ENCODE measurements around the gene FDPS. TPM values are rescaled to one million over a fixed set of nuclear protein-coding genes. Genes with fewer than 3 reads are reported as not detected.

FDPS gene
- total RNA-seq, 1 experiment from 2014 or later: 264 TPM

- ChIA-PET POLR2A (interaction anchor here (0.5 to 6.6 kb wide), 21 partner anchors 10 to 860 kb away, joined by 3 to 98 read pairs (median 5); partner anchors contain the start of genes ASH1L, CLK2, FDPS and HCN3), CTCF (interaction anchor here (0.6 to 5.5 kb wide), 6 partner anchors 10 to 1321 kb away, joined by 3 to 150 read pairs (median 5); partner anchors contain the start of gene CLK2)
- Mint-ChIP-seq H3K36me3 (ENCODE audit: insufficient read depth, unreplicated experiment) (peaks cover 94% of the 10 kb centered on the region), H3K4me1 (ENCODE audit: insufficient read depth, unreplicated experiment) (peaks cover 18% of the 10 kb centered on the region), H3K27ac (ENCODE audit: low read depth, unreplicated experiment) (peak within 1 kb of the TSS; percentile 96), H3K4me3 (ENCODE audit: unreplicated experiment) (peak within 1 kb of the TSS; percentile 98), H3K27me3 (ENCODE audit: insufficient read depth, unreplicated experiment) (no peaks in the 10 kb centered on the region), H3K9me3 (ENCODE audit: unreplicated experiment) (no peaks in the 10 kb centered on the region)
- no peak for TF ChIP-seq CTCF (IDR thresholded peaks at IDR 0.05; ENCODE audit: unreplicated experiment)
- intact Hi-C loops (cut with micrococcal nuclease): loop anchor here (5.0 kb wide), 1 partner anchor 55 kb away; the partner anchor contains the start of genes MTX1 and THBS3
- TSS peak; percentile 42 for BruUV-seq (replicated peaks)
- peak; percentile 100 for DNase-seq (ENCODE audit: unreplicated experiment)
Measured at GRCh38 chr1:155261852-155262673, 46.6 kb upstream of the FDPS start, which contains the start of gene SCAMP3. Gene SCAMP3, minus strand, starts transcription at chr1:155262360. Its CDS starts 209 bp downstream, at chr1:155262151.

GRCh38 chr1:155263067-155263466 lies 45.6 kb upstream of the FDPS start:
- peak overlapping the region; percentile 98 for H3K4me3 Mint-ChIP-seq (ENCODE audit: unreplicated experiment)
- TF ChIP-seq CTCF (IDR thresholded peaks at IDR 0.05; ENCODE audit: unreplicated experiment): no peak

GRCh38 chr1:155266553-155266952 lies 42.1 kb upstream of the FDPS start:
- Mint-ChIP-seq H3K27me3 (ENCODE audit: insufficient read depth, unreplicated experiment) (no peaks in the 10 kb centered on the region), H3K9me3 (ENCODE audit: unreplicated experiment) (no peaks in the 10 kb centered on the region), H3K36me3 (ENCODE audit: insufficient read depth, unreplicated experiment) (peaks cover 93% of the 10 kb centered on the region), H3K4me3 (ENCODE audit: unreplicated experiment) (no peak overlapping the region), H3K4me1 (ENCODE audit: insufficient read depth, unreplicated experiment) (peaks cover 8% of the 10 kb centered on the region), H3K27ac (ENCODE audit: low read depth, unreplicated experiment) (no peak overlapping the region)
- CTCF ChIA-PET: interaction anchor here (0.7 to 14.5 kb wide), 6 partner anchors 9 to 326 kb away, joined by 3 to 238 read pairs (median 9); partner anchors contain the start of genes ADAM15 and ENTREP3
- intact Hi-C loops (cut with micrococcal nuclease): no loop called here
- TF ChIP-seq CTCF (IDR thresholded peaks at IDR 0.05; ENCODE audit: unreplicated experiment): no peak
- no TSS peak for BruUV-seq (replicated peaks)
- POLR2A ChIA-PET: interaction anchor here (1.0 to 3.0 kb wide), 7 partner anchors 10 to 57 kb away, joined by 3 to 10 read pairs (median 4); partner anchors contain the start of genes ENTREP3 and FDPS
- no peak for DNase-seq (ENCODE audit: unreplicated experiment)

More at GRCh38 chr1:155263067-155263466, 45.6 kb upstream of the FDPS start:
- TSS peak; percentile 1 for BruUV-seq (replicated peaks)
- H3K4me1 Mint-ChIP-seq (ENCODE audit: insufficient read depth, unreplicated experiment): peaks cover 18% of the 10 kb centered on the region
- ChIA-PET CTCF (interaction anchor here (1.0 to 14.5 kb wide), 4 partner anchors 11 to 60 kb away, joined by 3 to 238 read pairs (median 4); partner anchors contain the start of gene ENTREP3), POLR2A (interaction anchor here (1.0 to 6.6 kb wide), 3 partner anchors 7 to 45 kb away, joined by 3 to 98 read pairs (median 3); partner anchors contain the start of genes CLK2, ENTREP3 and FDPS)
- H3K27me3 Mint-ChIP-seq (ENCODE audit: insufficient read depth, unreplicated experiment): no peaks in the 10 kb centered on the region
- intact Hi-C loops (cut with micrococcal nuclease): loop anchor here (5.0 kb wide), 1 partner anchor 56 kb away; the partner anchor contains the start of genes MTX1 and THBS3
- H3K27ac Mint-ChIP-seq (ENCODE audit: low read depth, unreplicated experiment): peak overlapping the region; percentile 96
- H3K36me3 Mint-ChIP-seq (ENCODE audit: insufficient read depth, unreplicated experiment): peaks cover 93% of the 10 kb centered on the region
- no peak for DNase-seq (ENCODE audit: unreplicated experiment)
- no peaks in the 10 kb centered on the region for H3K9me3 Mint-ChIP-seq (ENCODE audit: unreplicated experiment)

- POLR2A ChIA-PET: interaction anchor here (1.1 to 3.0 kb wide), 5 partner anchors 11 to 57 kb away, joined by 3 to 10 read pairs (median 4); partner anchors contain the start of genes ENTREP3 and FDPS
- BruUV-seq (replicated peaks): no TSS peak
Measured at GRCh38 chr1:155267373-155267772, 41.3 kb upstream of the FDPS start.

More at GRCh38 chr1:155267373-155267772, 41.3 kb upstream of the FDPS start:
- no peak overlapping the region for H3K4me3 Mint-ChIP-seq (ENCODE audit: unreplicated experiment)
- TF ChIP-seq CTCF (IDR thresholded peaks at IDR 0.05; ENCODE audit: unreplicated experiment): no peak
- intact Hi-C loops (cut with micrococcal nuclease): no loop called here
- DNase-seq (ENCODE audit: unreplicated experiment): no peak
- peaks cover 8% of the 10 kb centered on the region for H3K4me1 Mint-ChIP-seq (ENCODE audit: insufficient read depth, unreplicated experiment)
- CTCF ChIA-PET: interaction anchor here (0.7 to 14.5 kb wide), 6 partner anchors 9 to 325 kb away, joined by 3 to 238 read pairs (median 8); partner anchors contain the start of gene ENTREP3
- H3K27me3 Mint-ChIP-seq (ENCODE audit: insufficient read depth, unreplicated experiment): no peaks in the 10 kb centered on the region
- peaks cover 93% of the 10 kb centered on the region for H3K36me3 Mint-ChIP-seq (ENCODE audit: insufficient read depth, unreplicated experiment)
- no peak overlapping the region for H3K27ac Mint-ChIP-seq (ENCODE audit: low read depth, unreplicated experiment)
- no peaks in the 10 kb centered on the region for H3K9me3 Mint-ChIP-seq (ENCODE audit: unreplicated experiment)
